ENCODE measurements around the gene IFFO2. TPM values are rescaled to one million over a fixed set of nuclear protein-coding genes. Genes with fewer than 3 reads are reported as not detected.

IFFO2 gene
- total RNA-seq, 6 donors from 2014 or later: 9.2 to 19.3 (median 11.0) TPM

- H3K4me3 ChIP-seq: no peak overlapping the region
- peaks cover 0 to 10% (median 3%) of the 10 kb centered on the region in 4 donors for H3K36me3 ChIP-seq
- no peak for TF ChIP-seq POLR2AphosphoS5 (IDR thresholded peaks at IDR 0.05)
- no peak for TF ChIP-seq EP300 (IDR thresholded peaks at IDR 0.05)
- TF ChIP-seq CTCF (IDR thresholded peaks at IDR 0.05): no peak
- no peak for TF ChIP-seq POLR2A (IDR thresholded peaks at IDR 0.05)
- no peaks in the 10 kb centered on the region for H3K9me3 ChIP-seq
- H3K4me1 ChIP-seq: peaks cover 0 to 5% (median 2%) of the 10 kb centered on the region in 4 donors
- ATAC-seq (ENCODE audit: low FRiP score in 2 of 2) (no peak), DNase-seq (no peak)
- H3K27me3 ChIP-seq: no peaks in the 10 kb centered on the region
- no peak overlapping the region for H3K27ac ChIP-seq
- 84% methylated on average over 3 of the region's 3 CpGs; no CpG with 5 or more reads in 1 of the 2 donors for WGBS, 2 donors
These were observed 80.7 kb downstream of the IFFO2 start for GRCh38 chr1:18875796-18876128.

- 48 to 56% methylated on average over 10 to 15 of the region's 20 CpGs for WGBS, 2 donors
- Histone ChIP-seq H3K27ac (no peak overlapping the region), H3K4me1 (peaks cover 0 to 5% (median 2%) of the 10 kb centered on the region in 4 donors), H3K27me3 (no peaks in the 10 kb centered on the region), H3K9me3 (no peaks in the 10 kb centered on the region), H3K4me3 (no peak overlapping the region), H3K36me3 (peaks cover 0 to 10% (median 3%) of the 10 kb centered on the region in 4 donors)
- peak; percentile 67 to 87 (median 82) for TF ChIP-seq CTCF (IDR thresholded peaks at IDR 0.05)
- TF ChIP-seq POLR2A (IDR thresholded peaks at IDR 0.05): no peak
- TF ChIP-seq EP300 (IDR thresholded peaks at IDR 0.05): no peak
- TF ChIP-seq POLR2AphosphoS5 (IDR thresholded peaks at IDR 0.05): no peak
- ATAC-seq (ENCODE audit: low FRiP score in 2 of 2): peak; percentile 71 to 80
- peak; percentile 73 to 81 for DNase-seq
These were observed 81.2 kb downstream of the IFFO2 start for GRCh38 chr1:18875107-18875795.

DNA sequence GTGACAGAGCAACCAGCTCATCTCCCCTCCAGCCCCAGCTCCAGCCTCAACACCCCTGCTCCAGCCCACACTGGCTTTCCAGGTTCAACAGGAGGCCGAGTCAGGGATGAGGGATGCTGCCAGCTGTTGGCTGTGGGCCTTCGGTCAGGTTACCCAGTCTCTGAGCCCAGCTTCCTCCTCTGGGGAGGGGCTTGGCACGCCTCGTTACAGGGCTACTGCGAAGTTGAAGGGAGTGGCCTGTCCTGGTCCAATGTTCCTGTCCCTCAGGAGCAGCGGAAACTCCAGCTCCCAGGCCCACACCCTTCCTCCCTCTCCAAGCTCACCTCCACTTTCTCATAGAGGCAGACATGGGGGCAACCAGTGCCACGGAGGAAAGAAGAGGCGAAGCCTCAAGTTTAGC is 81.9 kb downstream of the IFFO2 start:
- no peak for DNase-seq
- no peak for TF ChIP-seq POLR2AphosphoS5 (IDR thresholded peaks at IDR 0.05)
- no peak for TF ChIP-seq POLR2A (IDR thresholded peaks at IDR 0.05)
- no peak for TF ChIP-seq EP300 (IDR thresholded peaks at IDR 0.05)
- TF ChIP-seq CTCF (IDR thresholded peaks at IDR 0.05): no peak
- Histone ChIP-seq H3K27me3 (no peaks in the 10 kb centered on the region), H3K27ac (no peak overlapping the region), H3K4me3 (no peak overlapping the region), H3K4me1 (peaks cover 0 to 5% (median 2%) of the 10 kb centered on the region in 4 donors), H3K36me3 (peaks cover 0 to 10% (median 3%) of the 10 kb centered on the region in 4 donors), H3K9me3 (no peaks in the 10 kb centered on the region)
- ATAC-seq (ENCODE audit: low FRiP score in 2 of 2): no peak
- WGBS, 2 donors: 75% methylated on average over 7 to 8 of the region's 8 CpGs

- no peak for TF ChIP-seq CTCF (IDR thresholded peaks at IDR 0.05)
- no peak for TF ChIP-seq EP300 (IDR thresholded peaks at IDR 0.05)
- TF ChIP-seq POLR2AphosphoS5 (IDR thresholded peaks at IDR 0.05): no peak
- TF ChIP-seq POLR2A (IDR thresholded peaks at IDR 0.05): no peak
- Histone ChIP-seq H3K9me3 (no peaks in the 10 kb centered on the region), H3K27ac (no peak overlapping the region), H3K27me3 (no peaks in the 10 kb centered on the region), H3K4me3 (no peak overlapping the region), H3K36me3 (peaks cover 0 to 10% (median 3%) of the 10 kb centered on the region in 4 donors), H3K4me1 (peaks cover 0 to 5% (median 2%) of the 10 kb centered on the region in 4 donors)
- WGBS, 2 donors: 82 to 92% methylated on average over 4 to 6 of the region's 6 CpGs
- no peak for DNase-seq
- no peak for ATAC-seq (ENCODE audit: low FRiP score in 2 of 2)
These were observed 82.4 kb downstream of the IFFO2 start for GRCh38 chr1:18874036-18874435.

All from upper lobe of left lung (tissue), 6 donors.